HG02642 (cell line): ENCODE data around the gene IRF8.
A peak's percentile ranks its signal among the peaks of the same experiment; 100 is the strongest.
"Not testable (repeated sequence)": the region's sequence is repeated elsewhere in the genome, so short reads cannot be mapped to it uniquely, and the experiment has no call there.

Source experiments
- ATAC-seq: cut with Tn5 transposase; IDR thresholded peaks from one replicate; pipeline ENCODE4 v1.9.1; 2021; ENCODE audit warnings: mild to moderate bottlenecking; ENCODE audit not compliant: unreplicated experiment, poor library complexity

The IRF8 gene

DNA sequence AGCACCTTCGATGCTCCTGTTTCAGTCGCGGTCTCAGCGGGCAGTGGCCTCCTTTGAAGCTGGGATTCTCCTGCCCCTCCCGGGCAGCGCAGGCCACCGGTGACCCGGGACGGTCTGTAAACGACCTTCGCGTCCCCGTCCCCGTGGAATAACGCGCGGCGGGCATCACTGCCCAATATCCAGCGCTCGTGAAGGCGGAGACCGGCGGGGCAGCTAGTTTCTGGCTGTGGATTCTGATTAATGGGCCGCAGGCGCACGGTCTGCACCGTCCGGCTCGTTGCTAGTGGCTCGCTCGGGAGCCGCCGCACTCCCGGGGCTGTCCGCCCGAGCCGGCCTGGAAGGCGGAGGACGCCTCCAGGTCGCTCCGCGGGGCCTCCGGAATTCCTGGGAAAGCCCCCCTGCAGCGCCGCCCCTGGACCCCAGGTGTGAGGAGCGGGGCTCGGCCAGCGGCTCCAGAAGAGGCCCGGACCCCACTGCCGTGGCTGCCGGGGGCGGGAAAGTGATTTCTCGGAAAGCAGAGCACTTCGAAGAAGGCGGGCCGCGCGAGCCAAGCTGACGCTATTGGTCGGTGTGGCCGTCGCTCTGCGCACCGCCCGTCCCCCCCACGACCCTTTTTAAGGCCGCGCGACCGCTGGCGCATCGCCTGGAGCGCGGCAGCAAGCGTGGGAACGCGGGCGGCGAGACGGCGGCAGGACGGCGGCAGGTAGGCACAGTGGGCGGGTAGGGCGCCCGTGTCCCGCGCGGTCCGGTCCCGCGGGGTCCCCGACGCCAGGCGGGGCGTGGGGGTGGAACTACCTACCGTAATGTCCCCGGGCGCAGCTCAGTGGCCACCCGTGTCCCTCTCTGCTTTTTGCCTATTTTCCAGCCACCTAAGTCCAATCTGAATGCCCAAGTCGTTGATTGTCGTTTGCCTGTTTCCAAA, at the start of gene IRF8:
Gene IRF8 (plus strand): TSS at position 642 of the 922 bp plus-strand sequence. CDS start 3,854 bp downstream, outside the sequence.
- peak; percentile 55 for ATAC-seq

DNA sequence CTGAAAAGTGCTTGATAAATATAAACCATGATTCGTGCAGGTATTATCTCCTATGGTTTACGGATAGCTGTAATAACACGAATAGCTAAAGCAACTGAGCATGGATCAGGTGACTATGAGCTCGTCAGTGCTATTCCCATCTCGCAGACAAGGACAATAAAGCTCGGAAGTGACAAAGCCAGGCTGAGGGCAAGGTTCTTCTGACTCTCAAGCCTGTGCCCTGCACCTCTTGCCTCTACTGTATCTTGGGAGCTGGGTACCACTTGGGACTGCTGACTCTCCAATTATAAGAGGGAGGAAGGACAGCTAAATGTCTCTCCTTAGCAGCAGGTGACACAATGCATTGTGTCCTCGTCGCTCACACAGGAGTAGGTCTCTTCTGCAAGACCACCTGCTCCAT, 49.6 kb upstream of the IRF8 start:
- ATAC-seq, result no peak

DNA sequence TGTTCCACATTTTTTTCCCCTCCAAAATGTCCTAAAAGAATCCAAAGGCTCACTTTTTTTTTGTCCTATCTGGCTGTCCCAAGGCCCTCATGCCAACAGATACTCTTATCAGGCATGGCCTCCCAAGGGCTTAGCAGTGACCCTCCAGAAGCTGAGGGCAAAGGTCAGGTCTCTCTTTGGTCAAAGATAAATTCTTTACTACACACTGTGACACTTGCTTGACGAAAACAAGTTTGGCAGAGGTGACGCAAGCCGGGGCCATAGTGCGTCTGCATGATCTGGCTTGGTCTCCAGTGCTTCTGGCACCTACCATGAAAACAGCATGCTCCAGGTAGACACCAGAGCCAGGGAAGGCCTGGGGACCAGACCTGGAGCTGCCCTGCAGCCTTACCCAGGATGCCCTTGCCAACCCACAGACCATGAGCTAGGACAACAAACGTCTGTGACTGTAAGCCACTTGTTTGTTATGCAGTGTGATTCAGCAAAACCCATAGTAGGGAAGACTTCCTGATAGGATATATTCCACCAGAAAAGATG, 48.5 kb upstream of the IRF8 start:
- no peak for ATAC-seq

DNA sequence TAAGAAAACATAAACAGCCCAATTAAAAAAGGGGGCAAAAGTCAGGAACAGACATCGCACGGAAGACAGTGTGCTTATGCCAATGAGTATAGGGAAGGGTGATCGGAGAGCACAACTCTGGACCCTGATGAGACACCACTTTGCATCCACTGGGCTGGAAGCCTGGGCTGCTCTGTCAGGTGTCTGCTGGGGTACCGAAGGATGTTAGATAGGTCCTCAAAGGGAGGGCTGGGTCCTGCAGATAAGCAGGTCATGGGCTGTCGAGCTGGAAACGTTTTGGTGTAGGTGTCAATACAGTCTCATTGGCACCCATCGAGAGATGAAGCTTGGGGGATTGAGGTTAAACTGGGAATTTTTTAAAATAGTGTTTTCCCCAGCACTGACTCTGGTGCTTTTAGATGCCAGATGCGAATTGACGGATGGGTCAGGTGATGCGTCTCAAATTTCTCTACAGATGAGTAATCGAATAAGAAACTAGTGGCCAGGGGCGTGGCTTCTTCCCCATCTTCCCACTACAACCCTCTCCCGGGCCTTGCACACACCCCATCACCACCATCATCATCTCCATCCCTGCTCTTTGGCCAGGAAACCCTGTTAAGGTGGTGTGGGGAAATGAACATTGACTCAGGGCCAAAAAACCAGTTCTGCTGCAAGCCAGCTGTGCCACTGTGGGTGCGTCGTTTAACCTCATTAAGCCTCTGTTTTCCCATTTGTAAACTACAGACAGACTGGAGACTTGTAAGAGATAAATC, 47.8 kb upstream of the IRF8 start:
- ATAC-seq, result no peak

DNA sequence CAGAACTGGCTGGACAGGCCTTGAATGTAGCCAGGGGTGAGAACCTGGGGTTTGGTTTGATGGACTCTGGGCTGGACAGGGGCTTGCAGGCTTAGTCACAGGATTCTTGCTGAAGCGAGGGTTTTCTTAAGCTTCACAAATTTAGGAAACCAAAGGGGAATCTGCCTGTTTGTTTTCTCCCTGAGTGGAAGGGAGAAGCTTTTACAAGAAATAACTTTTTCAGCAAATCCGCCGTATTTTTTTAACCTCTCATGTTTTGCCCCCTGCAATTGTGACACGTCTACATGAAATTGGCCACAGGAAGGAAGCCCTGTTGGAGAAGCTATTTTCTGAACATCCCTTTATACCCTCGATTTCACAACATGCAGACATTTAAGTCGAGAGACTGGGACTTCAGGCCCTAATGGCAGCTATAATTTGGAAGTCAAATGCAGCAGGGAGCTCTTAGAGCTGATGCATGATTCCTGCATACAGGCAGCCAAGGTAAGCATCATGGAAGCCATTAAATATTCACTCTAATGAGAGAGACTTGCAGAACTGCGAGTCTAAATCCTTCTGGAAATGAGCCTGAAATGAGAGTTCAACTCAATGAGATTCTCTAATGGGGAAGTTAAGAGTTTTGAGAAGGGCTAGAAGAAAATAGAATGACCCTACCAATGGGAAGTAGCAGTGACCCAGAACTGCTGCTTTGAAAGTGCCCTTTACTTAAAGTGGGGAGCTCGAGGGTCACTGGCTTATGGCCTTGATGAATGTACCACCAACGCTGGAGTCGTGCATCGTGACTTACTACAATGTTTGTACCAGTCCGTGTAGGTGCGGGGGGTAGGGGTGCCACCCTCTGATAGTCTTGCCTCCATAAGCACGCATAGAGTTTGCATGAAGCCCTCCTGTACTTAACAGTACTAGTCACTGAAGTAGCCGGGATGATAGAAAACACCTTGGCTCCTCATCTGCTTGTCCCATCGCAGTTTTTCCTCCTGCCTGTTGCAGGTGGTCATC, 45.1 kb upstream of the IRF8 start:
- no peak for ATAC-seq

DNA sequence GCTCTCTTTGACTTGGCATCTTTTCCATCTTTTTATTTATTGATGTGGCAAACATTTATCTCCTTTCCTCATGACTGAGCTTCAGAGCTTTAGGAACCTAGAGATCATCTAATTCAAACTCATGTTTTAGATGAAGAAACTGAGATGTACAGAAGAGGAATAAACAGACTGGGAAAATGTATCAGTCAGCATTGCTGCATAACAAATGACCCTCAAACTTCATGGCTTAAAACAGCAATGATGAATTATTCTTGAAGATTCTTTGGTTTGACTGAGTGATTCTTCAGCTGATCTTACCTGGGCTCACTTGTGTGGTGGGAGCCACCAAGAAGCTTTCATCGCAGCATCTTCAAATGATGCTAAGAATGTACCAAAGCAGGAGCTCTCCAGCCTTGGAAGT, 44.0 kb upstream of the IRF8 start:
- no peak for ATAC-seq

DNA sequence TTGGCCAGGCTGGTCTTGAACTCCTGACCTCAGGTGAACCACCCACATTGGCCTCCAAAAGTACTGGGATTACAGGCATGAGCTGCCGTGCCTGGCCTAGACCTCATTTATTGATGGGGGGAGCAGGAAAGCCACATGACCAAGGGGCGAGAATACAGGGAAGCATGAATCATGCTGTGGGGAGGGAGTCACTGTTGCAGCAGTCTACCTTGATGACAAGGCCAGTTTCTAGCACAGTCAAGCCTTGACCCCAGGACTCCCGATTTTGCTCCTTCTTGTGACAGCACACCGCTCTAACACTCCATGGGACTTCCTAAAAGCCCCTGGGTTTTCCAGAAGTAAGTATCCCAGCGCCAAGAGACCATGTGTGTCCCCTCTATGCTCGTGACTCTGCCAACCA, 42.9 kb upstream of the IRF8 start:
- ATAC-seq, result no peak

GRCh38 chr16:85856585-85856984, 42.4 kb upstream of the IRF8 start:
- no peak for ATAC-seq

GRCh38 chr16:85857406-85857805, 41.6 kb upstream of the IRF8 start:
- ATAC-seq, result no peak

DNA sequence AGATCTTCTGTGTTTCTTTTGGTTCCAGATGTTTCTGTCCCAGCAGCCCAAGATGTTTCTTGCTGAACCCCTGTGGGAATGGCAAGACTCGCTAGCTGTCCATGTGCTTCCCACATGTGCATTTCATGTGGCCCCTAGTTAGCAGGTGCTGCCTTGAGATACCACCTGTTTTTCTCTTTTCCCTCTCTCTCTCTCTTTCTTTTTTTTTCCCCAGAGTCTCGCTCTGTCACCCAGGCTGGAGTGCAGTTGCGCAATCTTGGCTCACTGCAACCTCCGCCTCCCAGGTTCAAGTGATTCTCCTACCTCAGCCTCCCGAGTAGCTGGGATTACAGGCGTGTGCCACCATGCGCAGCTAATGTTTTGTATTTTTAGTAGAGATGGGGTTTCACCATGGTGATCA, 40.4 kb upstream of the IRF8 start:
- ATAC-seq, result not testable (repeated sequence)

GRCh38 chr16:85858984-85859817, 39.8 kb upstream of the IRF8 start:
- no peak for ATAC-seq

DNA sequence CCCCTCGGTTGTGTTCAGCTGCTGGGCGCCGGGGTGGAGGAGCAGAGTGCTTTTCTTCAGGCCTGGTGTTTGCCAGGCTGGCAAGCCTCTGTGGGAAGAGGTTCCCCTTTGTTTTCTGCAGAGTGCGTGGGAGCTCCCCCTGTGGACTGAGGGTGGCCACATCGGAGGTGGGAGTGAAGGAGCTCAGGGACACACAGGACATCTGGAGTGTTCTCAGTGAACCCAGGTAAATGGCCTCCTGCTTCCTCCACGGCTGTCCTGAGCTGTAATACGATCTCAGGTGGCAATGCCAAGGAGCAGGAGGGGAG, 39.2 kb upstream of the IRF8 start:
- no peak for ATAC-seq

GRCh38 chr16:85860413-85861094, 38.4 kb upstream of the IRF8 start:
- no peak for ATAC-seq

DNA sequence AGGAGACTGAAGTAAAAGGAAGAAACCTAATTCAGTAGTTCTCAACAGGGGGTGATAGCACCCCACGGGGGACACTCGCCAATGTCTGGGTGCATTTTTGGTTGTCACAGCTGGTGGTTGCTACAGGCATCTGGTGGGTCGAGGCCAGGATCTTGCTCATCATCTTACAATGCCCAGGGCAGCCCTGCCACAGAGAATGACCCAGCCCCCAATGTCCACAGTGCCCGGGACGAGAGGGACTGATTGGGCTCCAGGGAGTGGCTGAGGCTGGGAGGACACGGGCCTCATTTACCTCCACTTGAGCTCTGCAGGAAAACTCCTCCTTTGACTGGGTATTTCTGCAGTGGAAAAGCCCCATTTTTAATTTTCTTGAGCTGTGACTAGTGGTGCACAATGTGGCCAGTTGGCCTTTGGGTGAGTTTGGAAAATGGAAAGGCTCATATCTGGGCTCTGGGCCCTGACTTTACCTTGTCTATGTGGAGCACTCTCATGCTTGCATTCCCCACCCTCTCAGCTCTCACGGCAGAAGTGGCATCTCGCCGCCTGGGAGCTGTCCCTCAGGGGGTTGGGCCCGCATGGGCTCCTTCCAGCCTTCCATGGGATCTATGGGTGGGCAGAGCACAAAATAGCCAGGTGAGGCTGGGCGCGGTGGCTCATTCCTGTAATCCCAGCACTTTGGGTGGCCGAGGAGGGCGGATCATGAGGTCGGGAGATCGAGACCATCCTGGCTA, 37.7 kb upstream of the IRF8 start:
- ATAC-seq, result no peak

DNA sequence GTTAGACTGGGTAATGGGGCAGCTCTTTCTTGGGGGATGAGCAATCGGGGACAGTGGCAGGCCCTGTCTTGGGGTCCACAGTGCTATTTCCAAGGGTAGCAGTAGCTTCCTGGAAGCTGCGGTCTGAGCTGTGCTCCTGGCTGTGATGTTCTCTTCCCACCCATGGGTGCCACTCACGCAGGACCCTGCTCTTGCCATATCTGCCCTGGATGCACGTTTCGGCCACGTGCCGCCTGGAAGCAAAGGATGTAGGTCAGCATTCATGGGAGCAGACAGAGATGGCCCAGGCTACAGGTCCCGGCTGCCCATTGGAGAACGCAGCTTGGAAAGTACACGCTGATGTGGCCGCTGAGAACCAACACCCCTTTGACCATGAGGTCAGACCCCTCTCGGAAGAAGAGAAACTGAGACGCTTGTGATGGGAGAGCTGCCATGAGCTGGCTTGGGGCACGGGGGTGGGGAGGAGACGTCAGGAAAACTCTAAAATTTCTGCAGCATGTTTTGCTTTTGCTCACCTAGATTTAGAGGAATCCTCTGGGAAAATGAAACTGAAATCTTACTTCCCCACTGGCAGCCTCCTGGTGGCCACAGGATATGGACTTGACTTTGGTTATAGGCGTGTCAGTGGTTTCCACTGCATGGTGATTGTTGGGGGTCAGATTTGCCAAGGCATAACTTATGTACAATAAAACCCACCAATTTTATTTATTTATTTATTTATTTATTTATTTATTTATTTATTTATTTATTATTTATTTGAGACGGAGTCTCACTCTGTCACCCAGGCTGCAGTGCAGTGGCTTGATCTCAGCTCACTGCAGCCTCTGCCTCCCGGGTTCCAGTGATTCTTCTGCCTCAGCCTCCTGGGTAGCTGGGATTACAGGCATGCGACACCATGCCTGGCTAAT, 36.2 kb upstream of the IRF8 start:
- no peak for ATAC-seq

- no peak for ATAC-seq
Measured at GRCh38 chr16:85863384-85863774, 35.6 kb upstream of the IRF8 start.

DNA sequence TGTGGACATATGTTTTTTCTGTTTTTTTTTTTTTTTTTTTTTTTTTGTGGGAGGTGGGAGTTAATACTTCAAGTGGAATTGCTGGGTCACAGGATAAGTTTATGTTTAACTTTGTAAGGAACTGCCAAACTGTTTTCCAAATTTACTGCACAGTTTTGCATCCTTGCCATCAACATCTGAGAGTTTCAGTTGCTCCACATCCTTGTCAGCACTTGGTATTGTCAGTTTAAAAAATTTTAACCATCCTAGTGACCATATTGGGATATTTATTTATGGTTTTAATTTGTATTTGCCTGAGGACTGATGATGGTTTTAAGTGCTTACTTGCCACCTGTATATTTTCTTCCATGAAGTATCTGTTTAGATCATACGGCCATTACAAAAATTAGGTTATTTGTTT, 34.0 kb upstream of the IRF8 start:
- no peak for ATAC-seq
